ENCODE measurements around the gene CRTAC1.

The CRTAC1 gene

DNA sequence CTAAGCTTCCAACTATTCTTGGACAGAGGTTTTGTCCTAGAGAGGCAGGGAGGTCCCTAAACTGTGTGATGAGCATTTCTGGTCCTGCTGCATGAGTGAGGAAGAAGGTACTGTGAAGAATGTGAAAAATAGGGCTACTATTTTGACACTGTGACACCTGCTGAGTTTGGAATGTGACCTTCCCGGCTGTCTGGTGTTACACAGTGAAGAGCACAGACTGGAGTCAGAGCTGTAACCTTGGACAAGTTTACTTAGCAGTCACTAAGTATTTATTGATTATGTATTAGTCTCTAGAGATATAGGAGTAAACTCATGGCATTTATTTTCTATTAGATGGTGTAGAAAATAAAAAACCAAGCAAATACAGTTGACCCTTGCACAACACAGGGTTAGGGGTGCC, 168.5 kb downstream of the CRTAC1 start:
- Histone ChIP-seq H3K27ac (replicated peaks) (no peak overlapping the region), H3K4me3 (replicated peaks; ENCODE audit: insufficient read depth, low read length) (no peak overlapping the region), H3K27me3 (ENCODE audit: insufficient read depth, poor library complexity, severe bottlenecking) (no peaks in the 10 kb centered on the region)
- DNase-seq (ENCODE audit: low read depth in 1 of 2, low spot score in 1 of 2): no peak
- TF ChIP-seq POLR2AphosphoS5 (IDR thresholded peaks at IDR 0.05; ENCODE audit: low read depth) (no peak), CTCF (IDR thresholded peaks at IDR 0.05; ENCODE audit: insufficient read depth, low read length) (no peak), REST (IDR thresholded peaks at IDR 0.05; ENCODE audit: insufficient replicate concordance, low read depth) (no peak), GABPA (IDR thresholded peaks at IDR 0.05; ENCODE audit: low read depth) (no peak), SPI1 (IDR thresholded peaks at IDR 0.05; ENCODE audit: borderline replicate concordance, low read depth) (no peak)

- Histone ChIP-seq H3K27ac (replicated peaks) (no peak overlapping the region), H3K4me3 (replicated peaks; ENCODE audit: insufficient read depth, low read length) (no peak overlapping the region), H3K27me3 (ENCODE audit: insufficient read depth, poor library complexity, severe bottlenecking) (no peaks in the 10 kb centered on the region)
- no peak for DNase-seq (ENCODE audit: low read depth in 1 of 2, low spot score in 1 of 2)
- no peak for TF ChIP-seq POLR2AphosphoS5 (IDR thresholded peaks at IDR 0.05; ENCODE audit: low read depth)
- no peak for TF ChIP-seq REST (IDR thresholded peaks at IDR 0.05; ENCODE audit: insufficient replicate concordance, low read depth)
- no peak for TF ChIP-seq GABPA (IDR thresholded peaks at IDR 0.05; ENCODE audit: low read depth)
- TF ChIP-seq CTCF (IDR thresholded peaks at IDR 0.05; ENCODE audit: insufficient read depth, low read length): no peak
- TF ChIP-seq SPI1 (IDR thresholded peaks at IDR 0.05; ENCODE audit: borderline replicate concordance, low read depth): no peak
Measured at GRCh38 chr10:97861097-97861750, 169.2 kb downstream of the CRTAC1 start.

DNA sequence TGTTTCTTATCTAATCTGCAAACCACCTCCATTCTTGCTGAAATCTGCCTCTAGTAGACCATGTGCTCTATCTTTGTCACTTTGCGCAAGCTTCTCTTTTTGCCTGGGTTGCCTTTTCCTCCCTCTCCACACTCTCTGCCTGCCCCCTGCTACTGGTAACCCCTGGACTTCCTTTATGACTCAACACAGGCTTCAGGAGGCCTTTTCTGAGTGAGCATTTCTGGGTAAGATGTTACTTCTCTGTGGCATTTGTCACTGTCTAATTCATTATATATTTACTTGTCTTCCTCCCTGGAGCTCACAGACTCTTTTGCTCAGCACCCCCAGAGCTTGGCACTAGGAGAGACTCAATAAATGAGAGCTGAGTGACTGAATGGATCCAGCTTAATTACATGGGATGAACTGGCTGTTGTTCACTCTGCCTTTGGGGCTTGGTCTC, 172.4 kb downstream of the CRTAC1 start:
- Histone ChIP-seq H3K4me3 (replicated peaks; ENCODE audit: insufficient read depth, low read length) (no peak overlapping the region), H3K27ac (replicated peaks) (no peak overlapping the region), H3K27me3 (ENCODE audit: insufficient read depth, poor library complexity, severe bottlenecking) (no peaks in the 10 kb centered on the region)
- TF ChIP-seq SPI1 (IDR thresholded peaks at IDR 0.05; ENCODE audit: borderline replicate concordance, low read depth) (peak; percentile 35; the same call in 1 of the 2 replicates), GABPA (IDR thresholded peaks at IDR 0.05; ENCODE audit: low read depth) (no peak)
- DNase-seq (ENCODE audit: low read depth in 1 of 2, low spot score in 1 of 2): peak; percentile 7 to 85

DNA sequence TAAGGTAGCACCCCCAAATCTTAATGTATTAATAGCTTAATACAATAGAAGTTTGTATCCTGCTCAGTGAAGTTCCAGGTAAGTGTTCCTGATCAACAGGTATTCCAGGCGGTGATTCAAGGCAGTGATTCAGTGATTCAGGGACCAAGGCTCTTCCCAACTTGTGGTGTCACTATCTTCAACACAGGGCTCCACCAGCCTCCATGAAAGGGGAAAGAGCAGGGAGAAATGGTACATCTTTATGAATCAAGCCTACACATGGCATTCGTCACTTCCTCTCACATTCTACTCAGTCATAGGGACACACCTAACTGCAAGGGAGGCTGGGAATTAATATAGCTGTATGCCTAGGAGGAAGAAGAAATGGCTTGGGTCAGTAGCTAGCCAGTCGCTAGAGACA, 175.7 kb downstream of the CRTAC1 start:
- DNase-seq (ENCODE audit: low read depth in 1 of 2, low spot score in 1 of 2): no peak
- Histone ChIP-seq H3K27ac (replicated peaks) (no peak overlapping the region), H3K27me3 (ENCODE audit: insufficient read depth, poor library complexity, severe bottlenecking) (peaks cover 8% of the 10 kb centered on the region), H3K4me3 (replicated peaks; ENCODE audit: insufficient read depth, low read length) (no peak overlapping the region)
- TF ChIP-seq REST (IDR thresholded peaks at IDR 0.05; ENCODE audit: insufficient replicate concordance, low read depth) (no peak), SPI1 (IDR thresholded peaks at IDR 0.05; ENCODE audit: borderline replicate concordance, low read depth) (no peak), POLR2AphosphoS5 (IDR thresholded peaks at IDR 0.05; ENCODE audit: low read depth) (no peak), GABPA (IDR thresholded peaks at IDR 0.05; ENCODE audit: low read depth) (no peak), CTCF (IDR thresholded peaks at IDR 0.05; ENCODE audit: insufficient read depth, low read length) (no peak)

Measured in HL-60 (cell line).